HEK293 (cell line): ENCODE measurements around the gene EDEM1.

ENCODE experiments used
- CTCF ChIA-PET: fragments of 350-600 bp; formaldehyde crosslinking; extraction: SDS; loops from one replicate; lab custom pipeline; 2021; ENCODE audit warnings: antibody characterized with exemption; lab: Yijun Ruan, JAX
- POLR2A ChIA-PET: fragments of 300-600 bp; formaldehyde crosslinking; extraction: SDS; loops from one replicate; lab custom pipeline; 2020; ENCODE audit warnings: antibody characterized with exemption, inconsistent platforms; lab: Yijun Ruan, JAX
- H3K27ac ChIP-seq: fragments of 200-500 bp; sonication (Bioruptor generic); 2 replicates; pipeline ENCODE4 v1.5.1; 2014; ENCODE audit warnings: low read depth, low read length, control low read depth, inconsistent platforms; ENCODE audit errors: extremely low read depth
- H3K36me3 ChIP-seq, 2 experiments: fragments of 200-500 bp in 1 of 2; sonication (Bioruptor generic) in 1 of 2; 1 replicate in 1 of 2; 2 replicates in 1 of 2; pipeline ENCODE4 v1.5.1; 2014 to 2017; ENCODE audit warnings: inconsistent platforms in 2 of 2, low read length in 2 of 2; ENCODE audit not compliant: control insufficient read depth in 2 of 2, insufficient read depth in 1 of 2
- H3K4me1 ChIP-seq: fragments of 200-500 bp; sonication (Bioruptor generic); 2 replicates; pipeline ENCODE4 v1.5.1; 2014; ENCODE audit warnings: mild to moderate bottlenecking, low read length, inconsistent platforms; ENCODE audit not compliant: control insufficient read depth, insufficient read depth
- H3K4me3 ChIP-seq: 2 replicates; pipeline ENCODE4 v1.5.1; 2011; ENCODE audit warnings: low read depth, mild to moderate bottlenecking, control low read depth, low read length, moderate library complexity
- H3K9me3 ChIP-seq: fragments of 200-500 bp; sonication (Bioruptor generic); 2 replicates; pipeline ENCODE4 v1.5.1; 2014; ENCODE audit warnings: low read depth, low read length, inconsistent platforms; ENCODE audit not compliant: control insufficient read depth, insufficient read depth
- BCL11B ChIP-seq: fragments of 450-650 bp; formaldehyde crosslinking; IDR thresholded peaks from 2 replicates; pipeline ENCODE4 v1.5.1; 2016; ENCODE audit warnings: low read depth, missing biosample characterization, missing genetic modification characterization
- GLI2 ChIP-seq: fragments of 450-650 bp; formaldehyde crosslinking; IDR thresholded peaks from 2 replicates; pipeline ENCODE4; 2017; ENCODE audit warnings: missing biosample characterization, missing genetic modification characterization, low read depth, borderline replicate concordance
- IKZF3 ChIP-seq: fragments of 450-650 bp; IDR thresholded peaks from 2 replicates; pipeline ENCODE4 v1.5.0; 2018; ENCODE audit warnings: missing biosample characterization, mild to moderate bottlenecking, missing genetic modification characterization, moderate library complexity
- KLF7 ChIP-seq: fragments of 450-650 bp; formaldehyde crosslinking; IDR thresholded peaks from 2 replicates; pipeline ENCODE4 v1.5.1; 2016; ENCODE audit warnings: missing biosample characterization, missing genetic modification characterization, borderline replicate concordance
- OSR2 ChIP-seq: fragments of 450-650 bp; formaldehyde crosslinking; IDR thresholded peaks from 2 replicates; pipeline ENCODE4 v1.5.1; 2016; ENCODE audit warnings: missing biosample characterization, missing genetic modification characterization
- SP3 ChIP-seq: fragments of 450-650 bp; formaldehyde crosslinking; IDR thresholded peaks from 2 replicates; pipeline ENCODE4 v1.5.1; 2016; ENCODE audit warnings: missing biosample characterization, missing genetic modification characterization
- ZBTB17 ChIP-seq: fragments of 450-650 bp; formaldehyde crosslinking; IDR thresholded peaks from 2 replicates; pipeline ENCODE4 v1.5.1; 2016; ENCODE audit warnings: missing biosample characterization, missing genetic modification characterization
- ZBTB20 ChIP-seq: fragments of 450-650 bp; formaldehyde crosslinking; IDR thresholded peaks from 2 replicates; pipeline ENCODE4 v1.5.1; 2016; ENCODE audit warnings: missing biosample characterization, missing genetic modification characterization
- ZFP3 ChIP-seq: fragments of 450-650 bp; formaldehyde crosslinking; IDR thresholded peaks from 2 replicates; pipeline ENCODE4 v1.5.1; 2016; ENCODE audit warnings: low read depth, missing biosample characterization, missing genetic modification characterization
- ZFP69B ChIP-seq: fragments of 450-650 bp; formaldehyde crosslinking; IDR thresholded peaks from 2 replicates; pipeline ENCODE4 v1.5.1; 2016; ENCODE audit warnings: missing biosample characterization, missing genetic modification characterization
- ZNF175 ChIP-seq: fragments of 450-650 bp; formaldehyde crosslinking; IDR thresholded peaks from 2 replicates; pipeline ENCODE4 v1.5.1; 2016; ENCODE audit warnings: missing biosample characterization, missing genetic modification characterization
- ZNF211 ChIP-seq: fragments of 450-650 bp; formaldehyde crosslinking; IDR thresholded peaks from 2 replicates; pipeline ENCODE4 v1.5.1; 2016; ENCODE audit warnings: low read depth, missing biosample characterization, missing genetic modification characterization
- ZNF248 ChIP-seq: fragments of 450-650 bp; formaldehyde crosslinking; IDR thresholded peaks from 2 replicates; pipeline ENCODE4 v1.5.1; 2017; ENCODE audit warnings: missing biosample characterization, missing genetic modification characterization
- ZNF549 ChIP-seq: fragments of 450-650 bp; IDR thresholded peaks from 2 replicates; pipeline ENCODE4 v1.5.1; 2018; ENCODE audit warnings: missing biosample characterization, missing genetic modification characterization, mild to moderate bottlenecking, inconsistent platforms, moderate library complexity
- ZNF571 ChIP-seq: fragments of 450-650 bp; formaldehyde crosslinking; IDR thresholded peaks from 2 replicates; pipeline ENCODE4 v1.5.0; 2017; ENCODE audit warnings: missing biosample characterization, missing genetic modification characterization
- ZNF843 ChIP-seq: fragments of 450-650 bp; formaldehyde crosslinking; IDR thresholded peaks from 2 replicates; pipeline ENCODE4 v1.5.1; 2016; ENCODE audit warnings: missing biosample characterization, missing genetic modification characterization
- TF ChIP-seq, protein P1 (sequence below): fragments of 450-650 bp; formaldehyde crosslinking; IDR thresholded peaks from 2 replicates; pipeline ENCODE4 v1.5.1; 2016; ENCODE audit warnings: missing biosample characterization, missing genetic modification characterization
- TF ChIP-seq, protein P2 (sequence below): fragments of 450-650 bp; formaldehyde crosslinking; IDR thresholded peaks from 2 replicates; pipeline ENCODE4 v1.5.0; 2017; ENCODE audit warnings: missing biosample characterization, missing genetic modification characterization, borderline replicate concordance
- TF ChIP-seq, protein P3 (sequence below): fragments of 450-650 bp; formaldehyde crosslinking; IDR thresholded peaks from 2 replicates; pipeline ENCODE4 v1.5.1; 2017; ENCODE audit warnings: missing biosample characterization, missing genetic modification characterization
- TF ChIP-seq, protein P4 (sequence below): fragments of 450-650 bp; IDR thresholded peaks from 2 replicates; pipeline ENCODE4 v1.5.1; 2018; ENCODE audit warnings: missing biosample characterization, missing genetic modification characterization
- TF ChIP-seq, protein P5 (sequence below): fragments of 450-650 bp; formaldehyde crosslinking; IDR thresholded peaks from 2 replicates; pipeline ENCODE4 v1.5.1; 2016; ENCODE audit warnings: missing biosample characterization, missing genetic modification characterization
- TF ChIP-seq, protein P6 (sequence below): fragments of 450-650 bp; formaldehyde crosslinking; IDR thresholded peaks from 2 replicates; pipeline ENCODE4 v1.5.1; 2017; ENCODE audit warnings: missing biosample characterization, missing genetic modification characterization

EDEM1 gene

DNA sequence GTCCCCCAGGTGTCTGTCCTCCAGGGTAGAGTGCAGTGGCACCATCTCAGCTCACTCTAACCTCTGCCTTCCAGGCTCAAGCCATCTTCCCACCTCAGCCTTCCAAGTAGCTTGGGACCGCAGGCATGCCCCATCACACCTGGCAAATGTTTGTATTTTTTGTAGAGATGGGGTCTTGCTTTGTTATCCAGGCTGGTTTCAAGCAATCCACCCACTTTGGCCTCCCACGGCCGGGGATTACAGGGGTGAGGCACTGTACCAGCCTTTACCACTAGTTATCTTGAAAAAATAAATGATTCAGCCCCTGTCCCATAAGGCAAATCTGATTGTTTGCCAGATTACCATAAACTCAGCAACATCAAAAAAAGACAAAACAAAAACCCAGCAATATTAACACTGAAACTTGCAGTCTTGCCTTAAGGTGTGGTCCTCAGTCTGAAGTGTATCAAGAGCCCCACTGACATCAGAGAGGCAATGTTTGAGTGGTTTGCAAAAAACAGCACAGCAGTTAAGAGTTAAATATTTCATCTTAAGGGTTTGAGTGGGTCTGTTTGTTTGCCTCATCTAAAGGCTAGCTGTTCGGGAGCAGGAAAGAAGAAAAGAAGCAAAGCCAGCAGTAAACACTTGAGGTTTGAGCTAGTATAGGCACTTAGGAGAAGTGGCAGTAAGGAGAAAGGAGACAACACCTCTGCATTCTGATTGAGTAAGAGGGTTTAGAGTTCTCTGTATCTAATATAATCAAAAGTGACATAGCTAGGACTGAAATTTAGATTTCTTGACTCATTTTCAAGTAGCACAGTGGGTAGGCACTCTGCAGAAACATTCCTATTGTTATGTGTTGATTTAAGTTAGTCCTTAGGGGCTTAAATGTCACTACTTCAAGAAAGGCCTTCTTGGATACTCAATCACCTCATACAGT lies 26.3 kb upstream of the EDEM1 start (continued):
- peak; percentile 6; the same call in 1 of the 2 replicates for TF ChIP-seq OSR2 (tag by site-specific recombination)
- peak; percentile 24; the same call in 1 of the 2 replicates for TF ChIP-seq ZBTB17 (tag by site-specific recombination)
- TF ChIP-seq, all 188 proteins: peak for 11

DNA sequence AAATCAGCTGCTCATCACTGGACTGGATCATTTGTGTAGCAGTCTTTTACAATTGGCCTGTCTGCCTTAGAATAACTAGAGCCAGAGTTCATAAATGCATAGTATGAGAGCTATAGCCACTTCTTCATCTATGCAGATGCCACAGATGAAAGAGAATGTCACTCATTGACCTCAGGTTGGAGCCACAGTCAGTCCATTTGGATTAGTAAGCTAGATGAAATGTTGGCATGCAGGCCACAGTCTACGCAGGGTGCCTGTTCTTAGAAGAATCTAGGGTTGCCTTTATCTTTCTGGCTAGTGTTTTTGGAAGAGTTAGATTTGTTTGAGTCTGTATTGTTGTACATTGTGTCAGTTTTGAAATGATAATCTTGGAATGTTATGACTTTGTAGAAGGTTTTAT lies 25.4 kb upstream of the EDEM1 start:
- POLR2A ChIA-PET: no interaction called here
- H3K9me3 ChIP-seq: no peaks in the 10 kb centered on the region
- TF ChIP-seq, protein P1, sequence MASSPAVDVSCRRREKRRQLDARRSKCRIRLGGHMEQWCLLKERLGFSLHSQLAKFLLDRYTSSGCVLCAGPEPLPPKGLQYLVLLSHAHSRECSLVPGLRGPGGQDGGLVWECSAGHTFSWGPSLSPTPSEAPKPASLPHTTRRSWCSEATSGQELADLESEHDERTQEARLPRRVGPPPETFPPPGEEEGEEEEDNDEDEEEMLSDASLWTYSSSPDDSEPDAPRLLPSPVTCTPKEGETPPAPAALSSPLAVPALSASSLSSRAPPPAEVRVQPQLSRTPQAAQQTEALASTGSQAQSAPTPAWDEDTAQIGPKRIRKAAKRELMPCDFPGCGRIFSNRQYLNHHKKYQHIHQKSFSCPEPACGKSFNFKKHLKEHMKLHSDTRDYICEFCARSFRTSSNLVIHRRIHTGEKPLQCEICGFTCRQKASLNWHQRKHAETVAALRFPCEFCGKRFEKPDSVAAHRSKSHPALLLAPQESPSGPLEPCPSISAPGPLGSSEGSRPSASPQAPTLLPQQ: no peak
- TF ChIP-seq ZNF175 (tag by site-specific recombination): no peak
- no peak for TF ChIP-seq ZNF211
- no peak for TF ChIP-seq KLF7
- TF ChIP-seq ZFP69B (tag by site-specific recombination): no peak
- no peak for TF ChIP-seq BCL11B (tag by site-specific recombination)
- TF ChIP-seq ZBTB17 (tag by site-specific recombination): no peak
- no peak for TF ChIP-seq ZNF571 (tag by site-specific recombination)
- TF ChIP-seq SP3 (tag by site-specific recombination): no peak
- TF ChIP-seq IKZF3: no peak
- TF ChIP-seq GLI2 (tag by site-specific recombination): no peak
- TF ChIP-seq, all 188 proteins: peak for 0
- CTCF ChIA-PET: interaction anchor here (0.7 kb wide), 1 partner anchor 11 kb away, joined by 3 read pairs; no protein-coding TSS in a partner anchor
- Histone ChIP-seq H3K36me3 (no peaks in the 10 kb centered on the region), H3K4me3 (no peak overlapping the region), H3K4me1 (peaks cover 24% of the 10 kb centered on the region), H3K27ac (no peak overlapping the region)

DNA sequence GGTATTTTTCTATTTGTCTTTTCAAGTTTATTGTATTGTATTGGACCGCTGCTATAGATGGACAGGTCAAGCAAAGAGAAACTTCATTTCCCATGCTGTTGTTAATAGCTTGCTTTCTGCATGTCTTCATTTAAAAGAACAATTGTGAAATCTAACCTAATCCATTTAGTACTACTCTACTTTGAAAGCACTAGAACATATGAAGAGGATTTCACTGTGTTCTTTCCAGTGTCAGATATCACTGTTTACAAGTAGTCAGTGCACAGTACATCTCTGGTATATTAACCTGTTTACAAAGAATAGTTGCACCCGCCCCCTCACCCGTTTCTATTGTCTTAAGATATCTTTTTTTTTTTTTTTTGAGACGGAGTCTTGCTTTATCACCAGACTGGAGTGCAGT lies 21.8 kb upstream of the EDEM1 start:
- POLR2A ChIA-PET: no interaction called here
- TF ChIP-seq ZNF248 (tag by site-specific recombination) (no peak), ZFP3 (tag by site-specific recombination) (no peak), ZNF843 (tag by site-specific recombination) (no peak), ZNF549 (tag by site-specific recombination) (no peak), ZBTB20 (tag by site-specific recombination) (no peak), GLI2 (tag by site-specific recombination) (no peak)
- TF ChIP-seq, protein P2, sequence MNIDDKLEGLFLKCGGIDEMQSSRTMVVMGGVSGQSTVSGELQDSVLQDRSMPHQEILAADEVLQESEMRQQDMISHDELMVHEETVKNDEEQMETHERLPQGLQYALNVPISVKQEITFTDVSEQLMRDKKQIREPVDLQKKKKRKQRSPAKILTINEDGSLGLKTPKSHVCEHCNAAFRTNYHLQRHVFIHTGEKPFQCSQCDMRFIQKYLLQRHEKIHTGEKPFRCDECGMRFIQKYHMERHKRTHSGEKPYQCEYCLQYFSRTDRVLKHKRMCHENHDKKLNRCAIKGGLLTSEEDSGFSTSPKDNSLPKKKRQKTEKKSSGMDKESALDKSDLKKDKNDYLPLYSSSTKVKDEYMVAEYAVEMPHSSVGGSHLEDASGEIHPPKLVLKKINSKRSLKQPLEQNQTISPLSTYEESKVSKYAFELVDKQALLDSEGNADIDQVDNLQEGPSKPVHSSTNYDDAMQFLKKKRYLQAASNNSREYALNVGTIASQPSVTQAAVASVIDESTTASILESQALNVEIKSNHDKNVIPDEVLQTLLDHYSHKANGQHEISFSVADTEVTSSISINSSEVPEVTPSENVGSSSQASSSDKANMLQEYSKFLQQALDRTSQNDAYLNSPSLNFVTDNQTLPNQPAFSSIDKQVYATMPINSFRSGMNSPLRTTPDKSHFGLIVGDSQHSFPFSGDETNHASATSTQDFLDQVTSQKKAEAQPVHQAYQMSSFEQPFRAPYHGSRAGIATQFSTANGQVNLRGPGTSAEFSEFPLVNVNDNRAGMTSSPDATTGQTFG (tag by site-specific recombination): no peak
- TF ChIP-seq, protein P3, sequence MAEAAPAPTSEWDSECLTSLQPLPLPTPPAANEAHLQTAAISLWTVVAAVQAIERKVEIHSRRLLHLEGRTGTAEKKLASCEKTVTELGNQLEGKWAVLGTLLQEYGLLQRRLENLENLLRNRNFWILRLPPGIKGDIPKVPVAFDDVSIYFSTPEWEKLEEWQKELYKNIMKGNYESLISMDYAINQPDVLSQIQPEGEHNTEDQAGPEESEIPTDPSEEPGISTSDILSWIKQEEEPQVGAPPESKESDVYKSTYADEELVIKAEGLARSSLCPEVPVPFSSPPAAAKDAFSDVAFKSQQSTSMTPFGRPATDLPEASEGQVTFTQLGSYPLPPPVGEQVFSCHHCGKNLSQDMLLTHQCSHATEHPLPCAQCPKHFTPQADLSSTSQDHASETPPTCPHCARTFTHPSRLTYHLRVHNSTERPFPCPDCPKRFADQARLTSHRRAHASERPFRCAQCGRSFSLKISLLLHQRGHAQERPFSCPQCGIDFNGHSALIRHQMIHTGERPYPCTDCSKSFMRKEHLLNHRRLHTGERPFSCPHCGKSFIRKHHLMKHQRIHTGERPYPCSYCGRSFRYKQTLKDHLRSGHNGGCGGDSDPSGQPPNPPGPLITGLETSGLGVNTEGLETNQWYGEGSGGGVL (tag by site-specific recombination): no peak
- TF ChIP-seq, protein P4, sequence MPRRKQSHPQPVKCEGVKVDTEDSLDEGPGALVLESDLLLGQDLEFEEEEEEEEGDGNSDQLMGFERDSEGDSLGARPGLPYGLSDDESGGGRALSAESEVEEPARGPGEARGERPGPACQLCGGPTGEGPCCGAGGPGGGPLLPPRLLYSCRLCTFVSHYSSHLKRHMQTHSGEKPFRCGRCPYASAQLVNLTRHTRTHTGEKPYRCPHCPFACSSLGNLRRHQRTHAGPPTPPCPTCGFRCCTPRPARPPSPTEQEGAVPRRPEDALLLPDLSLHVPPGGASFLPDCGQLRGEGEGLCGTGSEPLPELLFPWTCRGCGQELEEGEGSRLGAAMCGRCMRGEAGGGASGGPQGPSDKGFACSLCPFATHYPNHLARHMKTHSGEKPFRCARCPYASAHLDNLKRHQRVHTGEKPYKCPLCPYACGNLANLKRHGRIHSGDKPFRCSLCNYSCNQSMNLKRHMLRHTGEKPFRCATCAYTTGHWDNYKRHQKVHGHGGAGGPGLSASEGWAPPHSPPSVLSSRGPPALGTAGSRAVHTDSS (tag by site-specific recombination): no peak
- TF ChIP-seq, protein P5, sequence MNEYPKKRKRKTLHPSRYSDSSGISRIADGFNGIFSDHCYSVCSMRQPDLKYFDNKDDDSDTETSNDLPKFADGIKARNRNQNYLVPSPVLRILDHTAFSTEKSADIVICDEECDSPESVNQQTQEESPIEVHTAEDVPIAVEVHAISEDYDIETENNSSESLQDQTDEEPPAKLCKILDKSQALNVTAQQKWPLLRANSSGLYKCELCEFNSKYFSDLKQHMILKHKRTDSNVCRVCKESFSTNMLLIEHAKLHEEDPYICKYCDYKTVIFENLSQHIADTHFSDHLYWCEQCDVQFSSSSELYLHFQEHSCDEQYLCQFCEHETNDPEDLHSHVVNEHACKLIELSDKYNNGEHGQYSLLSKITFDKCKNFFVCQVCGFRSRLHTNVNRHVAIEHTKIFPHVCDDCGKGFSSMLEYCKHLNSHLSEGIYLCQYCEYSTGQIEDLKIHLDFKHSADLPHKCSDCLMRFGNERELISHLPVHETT: no peak
- TF ChIP-seq, protein P6, sequence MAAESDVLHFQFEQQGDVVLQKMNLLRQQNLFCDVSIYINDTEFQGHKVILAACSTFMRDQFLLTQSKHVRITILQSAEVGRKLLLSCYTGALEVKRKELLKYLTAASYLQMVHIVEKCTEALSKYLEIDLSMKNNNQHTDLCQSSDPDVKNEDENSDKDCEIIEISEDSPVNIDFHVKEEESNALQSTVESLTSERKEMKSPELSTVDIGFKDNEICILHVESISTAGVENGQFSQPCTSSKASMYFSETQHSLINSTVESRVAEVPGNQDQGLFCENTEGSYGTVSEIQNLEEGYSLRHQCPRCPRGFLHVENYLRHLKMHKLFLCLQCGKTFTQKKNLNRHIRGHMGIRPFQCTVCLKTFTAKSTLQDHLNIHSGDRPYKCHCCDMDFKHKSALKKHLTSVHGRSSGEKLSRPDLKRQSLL: no peak

More for the DNA sequence above, 21.8 kb upstream of the EDEM1 start:
- H3K9me3 ChIP-seq: no peaks in the 10 kb centered on the region
- CTCF ChIA-PET: interaction anchor here (0.6 kb wide), 1 partner anchor 565 kb away, joined by 4 read pairs; no protein-coding TSS in a partner anchor
- H3K27ac ChIP-seq: no peak overlapping the region
- peaks cover 27% of the 10 kb centered on the region for H3K4me1 ChIP-seq
- H3K4me3 ChIP-seq: no peak overlapping the region
- peaks cover 1 to 3% of the 10 kb centered on the region in 2 experiments; a peak in 2 of 3 replicates for H3K36me3 ChIP-seq
